ENCODE results near the gene JPH3. TPM values are rescaled to one million over a fixed set of nuclear protein-coding genes. Genes with fewer than 3 reads are reported as not detected.
A peak's percentile ranks its signal among the peaks of the same experiment; 100 is the strongest.

JPH3 gene
- total RNA-seq, 1 donor from 2014 or later: 0.29 TPM

GRCh38 chr16:87705771-87706277 is 103.5 kb downstream of the JPH3 start:
- Histone ChIP-seq H3K4me3 (no peak overlapping the region), H3K9me3 (no peaks in the 10 kb centered on the region), H3K4me1 (no peaks in the 10 kb centered on the region), H3K36me3 (peaks cover 43% of the 10 kb centered on the region), H3K27me3 (no peaks in the 10 kb centered on the region), H3K27ac (no peak overlapping the region)
- intact Hi-C loops (cut with DNase I): no loop called here
- DNase-seq (peak; percentile 77), ATAC-seq (peak; percentile 73)
- TF ChIP-seq CTCF (IDR thresholded peaks at IDR 0.05): no peak

GRCh38 chr16:87706278-87707000 is 104.1 kb downstream of the JPH3 start:
- no peaks in the 10 kb centered on the region for H3K9me3 ChIP-seq
- intact Hi-C loops (cut with DNase I): no loop called here
- H3K4me3 ChIP-seq: no peak overlapping the region
- no peak overlapping the region for H3K27ac ChIP-seq
- peaks cover 49% of the 10 kb centered on the region for H3K36me3 ChIP-seq
- DNase-seq: peak; percentile 74
- H3K4me1 ChIP-seq: no peaks in the 10 kb centered on the region
- peak; percentile 20 for ATAC-seq
- H3K27me3 ChIP-seq: no peaks in the 10 kb centered on the region
- no peak for TF ChIP-seq CTCF (IDR thresholded peaks at IDR 0.05)

GRCh38 chr16:87707097-87707496 is 104.8 kb downstream of the JPH3 start:
- no peak for TF ChIP-seq CTCF (IDR thresholded peaks at IDR 0.05)
- Histone ChIP-seq H3K27me3 (no peaks in the 10 kb centered on the region), H3K4me3 (no peak overlapping the region), H3K9me3 (no peaks in the 10 kb centered on the region), H3K27ac (no peak overlapping the region), H3K4me1 (no peaks in the 10 kb centered on the region), H3K36me3 (peaks cover 50% of the 10 kb centered on the region)
- DNase-seq: no peak
- intact Hi-C loops (cut with DNase I): no loop called here
- no peak for ATAC-seq

- peaks cover 45% of the 10 kb centered on the region for H3K36me3 ChIP-seq
Observed at GRCh38 chr16:87707714-87708580, 105.6 kb downstream of the JPH3 start.

More at GRCh38 chr16:87707714-87708580, 105.6 kb downstream of the JPH3 start:
- intact Hi-C loops (cut with DNase I): no loop called here
- H3K4me1 ChIP-seq: no peaks in the 10 kb centered on the region
- no peak overlapping the region for H3K27ac ChIP-seq
- H3K9me3 ChIP-seq: no peaks in the 10 kb centered on the region
- ATAC-seq (no peak), DNase-seq (no peak)
- no peak overlapping the region for H3K4me3 ChIP-seq
- TF ChIP-seq CTCF (IDR thresholded peaks at IDR 0.05): no peak
- H3K27me3 ChIP-seq: no peaks in the 10 kb centered on the region
